Activated T-cell treated with anti-CD3 and anti-CD28 coated beads, Interleukin-2, amount 50 U/mL, for 72 hours (primary cell): ENCODE measurements around the gene IGLON5. TPM values are rescaled to one million over a fixed set of nuclear protein-coding genes. Genes with fewer than 3 reads are reported as not detected.
A peak's percentile ranks its signal among the peaks of the same experiment; 100 is the strongest.

Experiments used
- ATAC-seq, 2 donors: fragments of 150-1000 bp; cut with Tn5 transposase; replicated peaks in 1 of 2; 2 replicates each; pipeline ENCODE4 v1.10.0; 2021; ENCODE audit warnings: moderate library complexity in 2 of 2, mild to moderate bottlenecking in 1 of 2
- DNase-seq, 2 donors: peaks; one replicate each; pipeline ENCODE4 v3.0.0; 2021 to 2022; ENCODE audit warnings: mixed read lengths in 1 of 2
- H3K27ac Mint-ChIP-seq: one replicate; pipeline ENCODE4 v1.8.0; 2022; ENCODE audit warnings: mild to moderate bottlenecking, moderate library complexity, mixed read lengths
- H3K27me3 Mint-ChIP-seq: one replicate; pipeline ENCODE4 v1.8.0; 2022; ENCODE audit warnings: low read depth, mixed read lengths
- H3K36me3 Mint-ChIP-seq, 2 donors: one replicate each; pipeline ENCODE4 v1.8.0; 2022; ENCODE audit warnings: mixed read lengths in 2 of 2, mild to moderate bottlenecking in 1 of 2; ENCODE audit not compliant: insufficient read depth in 2 of 2
- H3K4me1 Mint-ChIP-seq: one replicate; pipeline ENCODE4 v1.8.0; 2022; ENCODE audit warnings: low read depth, mixed read lengths
- H3K4me3 Mint-ChIP-seq, 2 donors: one replicate each; pipeline ENCODE4 v1.8.0; 2022; ENCODE audit warnings: mild to moderate bottlenecking in 2 of 2, mixed read lengths in 2 of 2, moderate library complexity in 2 of 2
- H3K9me3 Mint-ChIP-seq, 2 donors: one replicate each; pipeline ENCODE4 v1.8.0; 2022; ENCODE audit warnings: mixed read lengths in 2 of 2
- total RNA-seq, 2 donors: library from RNA; stranded (reverse); gene quantifications; one replicate each; pipeline ENCODE4 v1.2.3, GENCODE V29; 2022

Gene IGLON5
- total RNA-seq, 2 donors from 2014 or later, result 0.67 to 1.1 TPM

DNA sequence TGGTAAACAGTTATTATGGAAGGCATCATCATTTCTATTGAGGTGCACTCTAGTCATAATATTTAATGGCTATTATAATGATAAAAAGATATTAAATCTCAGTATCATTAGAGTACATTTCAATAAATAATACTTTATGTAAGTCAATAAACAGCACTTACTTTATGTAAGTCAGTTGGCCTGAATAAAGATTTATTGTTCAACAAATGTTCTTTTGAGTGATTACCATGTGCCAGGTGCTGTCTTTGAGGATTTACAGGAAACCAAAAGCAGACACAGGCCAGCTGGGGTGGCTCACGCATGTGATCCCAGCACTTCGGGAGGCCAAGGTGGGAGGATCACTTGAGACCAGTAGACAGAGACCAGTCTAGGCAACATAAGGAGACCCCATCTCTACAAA lies 66.0 kb downstream of the IGLON5 start:
- Mint-ChIP-seq H3K9me3 (no peaks in the 10 kb centered on the region), H3K4me3 (no peak overlapping the region), H3K27ac (no peak overlapping the region), H3K4me1 (peaks cover 66% of the 10 kb centered on the region), H3K36me3 (peaks cover 5 to 11% of the 10 kb centered on the region in 2 donors), H3K27me3 (no peaks in the 10 kb centered on the region)
- no peak for ATAC-seq
- DNase-seq, result no peak

DNA sequence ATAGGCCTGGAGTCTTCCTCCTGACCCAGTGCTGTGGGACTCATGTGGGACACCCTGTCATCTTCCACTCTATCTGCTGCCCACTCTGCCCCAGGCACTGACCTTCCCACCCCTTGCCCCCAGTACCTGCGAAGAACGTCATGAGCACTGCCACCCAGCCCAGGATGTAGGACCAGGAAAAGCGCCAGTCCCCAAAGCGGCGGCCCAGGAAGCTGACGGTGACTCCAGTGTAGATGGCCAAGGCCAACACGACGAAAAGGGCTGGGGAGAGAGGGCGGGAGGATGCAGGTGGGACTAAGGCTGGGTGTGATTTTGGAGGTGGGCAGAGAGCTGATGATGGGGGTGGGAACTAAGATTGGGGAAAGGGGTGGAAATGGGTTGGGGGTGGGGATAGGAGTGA lies 68.9 kb downstream of the IGLON5 start:
- no peak for DNase-seq
- Mint-ChIP-seq H3K4me1 (peaks cover 43% of the 10 kb centered on the region), H3K4me3 (no peak overlapping the region), H3K27ac (peak overlapping the region; percentile 86), H3K36me3 (peaks cover 3 to 10% of the 10 kb centered on the region in 2 donors), H3K27me3 (no peaks in the 10 kb centered on the region), H3K9me3 (no peaks in the 10 kb centered on the region)
- ATAC-seq, result peak in 1 of 2 donors; percentile 5

Other genes with a start within 250 kb of the IGLON5 start
- gene KLK13, start 246.6 kb upstream of the IGLON5 start, total RNA-seq, result not detected
- 1 to 10 TPM in 1 of 2 donors, under 1 TPM in 1; 0.69 to 1.2 TPM for gene KLK14, start 228.8 kb upstream of the IGLON5 start, total RNA-seq
- gene CTU1, start 203.2 kb upstream of the IGLON5 start, total RNA-seq, result 10 to 100 TPM; 10.7 to 11.9 TPM
- 1 to 10 TPM in 1 of 2 donors, under 1 TPM in 1; 0.74 to 1.6 TPM for gene SIGLEC9, start 186.7 kb upstream of the IGLON5 start, total RNA-seq
- not detected for gene SIGLEC7, start 169.3 kb upstream of the IGLON5 start, total RNA-seq
- 1 to 10 TPM; 1.7 to 2.6 TPM for gene CD33, start 86.6 kb upstream of the IGLON5 start, total RNA-seq
- not detected for gene SIGLECL1, start 60.6 kb upstream of the IGLON5 start, total RNA-seq
- gene VSIG10L, start 30.5 kb downstream of the IGLON5 start, total RNA-seq, result 1 to 10 TPM; 6.4 to 7.6 TPM
- 100 to 1,000 TPM; 156 to 160 TPM for gene ETFB, start 54.7 kb downstream of the IGLON5 start, total RNA-seq
- 10 to 100 TPM; 14.0 to 14.9 TPM for gene CLDND2, start 57.4 kb downstream of the IGLON5 start, total RNA-seq
- 100 to 1,000 TPM; 190 to 261 TPM for gene NKG7, start 61.0 kb downstream of the IGLON5 start, total RNA-seq
- 1 to 10 TPM; 1.0 to 2.0 TPM for gene LIM2, start 76.3 kb downstream of the IGLON5 start, total RNA-seq
- gene C19orf84, start 78.9 kb downstream of the IGLON5 start, total RNA-seq, result under 1 TPM; 0.23 to 0.26 TPM
- 1 to 10 TPM in 1 of 2 donors, under 1 TPM in 1; 0.38 to 1.4 TPM for gene SIGLEC10, start 106.0 kb downstream of the IGLON5 start, total RNA-seq
- gene SIGLEC8, start 146.8 kb downstream of the IGLON5 start, total RNA-seq, result not detected
- not detected for gene CEACAM18, start 166.9 kb downstream of the IGLON5 start, total RNA-seq
- gene SIGLEC12, start 190.2 kb downstream of the IGLON5 start, total RNA-seq, result 1 to 10 TPM; 1.0 to 1.6 TPM
- not detected for gene SIGLEC6, start 220.0 kb downstream of the IGLON5 start, total RNA-seq